ENCODE measurements around the gene CLEC3A.

DNA sequence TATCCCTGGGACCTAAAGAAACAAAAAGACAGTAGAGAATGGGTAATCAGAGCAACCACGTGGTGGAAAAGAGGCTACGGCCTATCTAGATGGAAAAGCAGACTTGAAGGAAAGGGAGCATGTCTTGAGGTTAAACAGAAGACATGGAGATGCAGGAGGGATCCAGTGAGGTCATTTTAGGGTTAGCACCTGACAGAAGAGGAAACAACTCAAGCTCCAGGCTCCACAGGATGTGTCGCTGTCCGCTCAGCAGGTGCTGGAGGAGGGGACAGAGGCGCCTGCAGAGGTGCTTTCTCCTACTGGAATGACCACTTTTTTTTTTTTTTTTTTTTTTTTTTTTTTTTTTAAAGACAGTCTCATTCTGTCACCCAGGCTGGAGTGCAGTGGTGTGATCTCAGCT is 47.5 kb upstream of the CLEC3A start:
- TF ChIP-seq ZNF274 (IDR thresholded peaks at IDR 0.05; ENCODE audit: low read depth, low read length) (no peak), SUZ12 (IDR thresholded peaks at IDR 0.05; ENCODE audit: extremely low read depth, insufficient read depth, insufficient read length) (no peak), YY1 (IDR thresholded peaks at IDR 0.05; ENCODE audit: insufficient read depth, insufficient read length) (no peak)

Data from NT2/D1 (cell line).